Stimulated activated effector memory CD8-positive, alpha-beta T cell treated with anti-CD3 and anti-CD28 coated beads, Interleukin-12 subunit alpha, Interleukin-12 subunit beta, amount 100 ng/mL, for 72 hours (primary cell): ENCODE results near the gene BTF3.
A peak's percentile ranks its signal among the peaks of the same experiment; 100 is the strongest.

Experiments
- ATAC-seq: fragments of 150-1000 bp; cut with Tn5 transposase; 2 replicates; pipeline ENCODE4 v1.10.0; 2021
- DNase-seq, 2 donors: peaks; one replicate each; pipeline ENCODE4 v3.0.0; 2021 to 2022; ENCODE audit warnings: low spot score in 2 of 2
- H3K27ac Mint-ChIP-seq: one replicate; pipeline ENCODE4 v1.8.0; 2022; ENCODE audit warnings: mild to moderate bottlenecking, mixed read lengths
- H3K36me3 Mint-ChIP-seq: one replicate; pipeline ENCODE4 v1.8.0; 2022; ENCODE audit warnings: mild to moderate bottlenecking, mixed read lengths
- H3K4me1 Mint-ChIP-seq: one replicate; pipeline ENCODE4 v1.8.0; 2022; ENCODE audit warnings: mixed read lengths
- H3K4me3 Mint-ChIP-seq: one replicate; pipeline ENCODE4 v1.8.0; 2022; ENCODE audit warnings: mild to moderate bottlenecking, mixed read lengths
- H3K9me3 Mint-ChIP-seq: one replicate; pipeline ENCODE4 v1.8.0; 2022; ENCODE audit warnings: mixed read lengths

The BTF3 gene

GRCh38 chr5:73531356-73531755 is 33.1 kb downstream of the BTF3 start:
- no peak overlapping the region for H3K4me3 Mint-ChIP-seq
- DNase-seq (no peak), ATAC-seq (no peak)

DNA sequence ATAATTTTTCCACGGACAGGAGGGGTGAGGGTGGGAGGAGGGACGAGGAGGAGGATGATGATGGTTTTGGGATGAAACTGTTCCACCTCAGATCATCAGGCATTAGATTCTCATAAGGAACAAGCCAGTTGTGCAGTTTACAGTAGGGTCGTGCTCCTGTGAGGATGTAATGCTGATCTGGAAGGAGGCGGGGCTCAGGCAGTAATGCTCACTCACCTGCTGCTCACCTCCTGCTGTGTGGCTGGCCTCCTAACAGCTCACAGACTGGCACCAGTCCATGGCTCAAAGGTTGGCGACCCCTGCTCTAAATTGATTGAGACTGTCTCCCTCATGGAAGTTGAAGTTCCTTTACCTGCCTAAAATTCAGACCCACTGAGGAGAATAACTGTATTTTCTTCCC is 34.0 kb downstream of the BTF3 start:
- Mint-ChIP-seq H3K9me3 (no peaks in the 10 kb centered on the region), H3K36me3 (no peaks in the 10 kb centered on the region)

More at GRCh38 chr5:73531356-73531755, 33.1 kb downstream of the BTF3 start:
- H3K9me3 Mint-ChIP-seq, result no peaks in the 10 kb centered on the region
- no peaks in the 10 kb centered on the region for H3K4me1 Mint-ChIP-seq
- no peak overlapping the region for H3K27ac Mint-ChIP-seq
- no peaks in the 10 kb centered on the region for H3K36me3 Mint-ChIP-seq

GRCh38 chr5:73534011-73534644 is 35.9 kb downstream of the BTF3 start:
- Mint-ChIP-seq H3K4me3 (no peak overlapping the region), H3K36me3 (no peaks in the 10 kb centered on the region), H3K9me3 (no peaks in the 10 kb centered on the region), H3K27ac (no peak overlapping the region), H3K4me1 (no peaks in the 10 kb centered on the region)
- DNase-seq (peak in 1 of 2 donors; percentile 12), ATAC-seq (no peak)

More for the DNA sequence above, 34.0 kb downstream of the BTF3 start:
- H3K4me1 Mint-ChIP-seq, result no peaks in the 10 kb centered on the region
- no peak overlapping the region for H3K27ac Mint-ChIP-seq
- DNase-seq, result peak in 1 of 2 donors; percentile 23
- H3K4me3 Mint-ChIP-seq, result no peak overlapping the region
- no peak for ATAC-seq

DNA sequence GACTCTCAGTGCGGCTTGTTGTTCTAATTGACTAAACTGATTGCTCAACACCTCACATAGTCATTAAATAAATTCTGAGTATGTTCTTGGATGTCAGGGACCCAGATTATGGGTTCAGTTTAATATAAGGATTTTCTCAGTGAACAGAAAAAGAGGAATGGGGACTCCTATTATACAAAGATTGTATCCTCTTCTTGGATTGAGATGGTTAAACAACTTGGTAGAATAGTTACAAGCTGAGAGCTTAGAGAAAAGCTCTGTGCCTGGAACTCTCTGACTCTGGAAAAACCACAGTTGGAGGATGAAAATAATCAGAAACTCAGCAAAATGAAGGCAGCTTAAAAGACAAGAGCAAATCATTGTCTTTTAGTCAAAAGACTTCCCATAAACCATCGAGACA is 36.7 kb downstream of the BTF3 start:
- H3K4me1 Mint-ChIP-seq, result no peaks in the 10 kb centered on the region
- H3K27ac Mint-ChIP-seq, result no peak overlapping the region
- H3K36me3 Mint-ChIP-seq, result no peaks in the 10 kb centered on the region
- ATAC-seq (no peak), DNase-seq (no peak)
- no peak overlapping the region for H3K4me3 Mint-ChIP-seq
- no peaks in the 10 kb centered on the region for H3K9me3 Mint-ChIP-seq

DNA sequence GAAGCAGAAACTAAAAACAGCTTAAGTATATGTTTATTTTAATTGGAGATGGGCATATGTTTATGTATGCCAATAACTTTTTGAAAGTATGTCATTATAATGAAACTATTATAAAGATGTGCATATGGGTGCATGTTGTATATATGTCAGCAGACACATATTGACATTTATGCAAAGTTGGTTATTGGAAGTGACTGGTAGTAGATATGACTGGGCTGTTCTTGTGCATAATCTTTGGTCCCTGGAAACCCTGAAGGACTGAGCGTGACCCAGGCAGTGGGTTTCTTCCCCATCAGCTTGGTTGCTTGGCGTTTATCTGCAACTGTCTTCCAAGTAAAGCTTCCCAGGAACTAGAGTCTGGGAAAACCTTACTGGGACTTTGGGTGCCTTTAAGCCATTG is 41.5 kb downstream of the BTF3 start:
- Mint-ChIP-seq H3K4me3 (no peak overlapping the region), H3K4me1 (no peaks in the 10 kb centered on the region), H3K9me3 (no peaks in the 10 kb centered on the region), H3K27ac (peak overlapping the region; percentile 78), H3K36me3 (no peaks in the 10 kb centered on the region)
- DNase-seq, result no peak
- no peak for ATAC-seq

- no peak overlapping the region for H3K4me3 Mint-ChIP-seq
- no peaks in the 10 kb centered on the region for H3K36me3 Mint-ChIP-seq
- peak overlapping the region; percentile 78 for H3K27ac Mint-ChIP-seq
- H3K9me3 Mint-ChIP-seq, result no peaks in the 10 kb centered on the region
- DNase-seq (no peak), ATAC-seq (peak; percentile 55)
- H3K4me1 Mint-ChIP-seq, result no peaks in the 10 kb centered on the region
Measured at GRCh38 chr5:73540192-73540591, 42.0 kb downstream of the BTF3 start.

GRCh38 chr5:73542020-73542419 is 43.8 kb downstream of the BTF3 start:
- ATAC-seq (no peak), DNase-seq (no peak)
- H3K9me3 Mint-ChIP-seq, result no peaks in the 10 kb centered on the region
- no peak overlapping the region for H3K27ac Mint-ChIP-seq
- H3K36me3 Mint-ChIP-seq, result no peaks in the 10 kb centered on the region
- H3K4me1 Mint-ChIP-seq, result no peaks in the 10 kb centered on the region
- H3K4me3 Mint-ChIP-seq, result no peak overlapping the region

DNA sequence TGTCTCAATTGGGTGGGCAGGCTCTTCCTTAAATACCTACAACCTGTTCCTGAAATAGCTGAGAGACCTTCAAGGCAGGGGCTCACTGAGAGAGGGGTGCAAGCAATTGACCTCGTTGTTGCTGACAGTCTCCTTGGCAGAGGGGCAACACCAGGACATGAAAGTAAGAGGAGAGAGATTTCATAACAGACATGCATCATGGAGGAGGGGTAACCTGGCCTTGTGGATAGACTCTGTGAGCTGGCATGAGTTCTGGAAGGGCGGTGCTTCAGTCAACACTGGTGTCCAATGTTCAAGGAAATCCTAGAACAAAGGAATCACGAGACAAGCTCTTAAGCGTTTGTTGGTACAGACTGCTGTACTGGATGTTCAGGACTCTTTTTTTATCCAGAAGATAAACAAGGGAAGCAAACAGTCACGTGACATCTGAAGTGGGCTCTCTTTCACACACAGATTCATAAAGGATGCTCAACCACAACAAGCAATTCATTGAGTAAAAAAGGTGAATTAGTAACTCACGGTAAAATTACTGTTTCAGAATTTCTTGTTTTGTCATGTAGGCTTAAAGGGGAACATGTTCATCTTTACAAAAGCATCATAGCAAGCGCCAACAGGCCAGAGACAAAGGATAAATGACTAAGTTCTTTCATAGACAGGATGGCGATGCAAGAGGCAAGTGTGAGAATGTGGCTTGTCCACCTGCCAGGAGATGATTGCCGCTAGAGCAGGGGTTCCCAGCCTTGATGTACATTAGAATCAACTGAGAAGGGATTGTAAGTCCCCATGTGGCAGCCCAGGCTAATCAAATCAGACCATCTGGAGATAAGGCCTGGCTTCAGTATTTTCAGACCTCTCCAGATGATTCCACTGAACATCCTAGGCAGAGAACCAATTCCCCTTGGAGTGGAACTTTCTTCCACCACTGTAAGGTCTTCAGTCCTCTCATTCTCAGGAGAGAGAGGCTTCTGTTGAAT is 46.5 kb downstream of the BTF3 start:
- H3K4me3 Mint-ChIP-seq, result no peak overlapping the region
- DNase-seq, result no peak

GRCh38 chr5:73545403-73545779 is 47.1 kb downstream of the BTF3 start:
- Mint-ChIP-seq H3K27ac (no peak overlapping the region), H3K4me1 (no peaks in the 10 kb centered on the region), H3K36me3 (no peaks in the 10 kb centered on the region), H3K4me3 (no peak overlapping the region), H3K9me3 (no peaks in the 10 kb centered on the region)
- no peak for ATAC-seq
- no peak for DNase-seq

More for the DNA sequence above, 46.5 kb downstream of the BTF3 start:
- no peak for ATAC-seq
- no peak overlapping the region for H3K27ac Mint-ChIP-seq
- H3K9me3 Mint-ChIP-seq, result no peaks in the 10 kb centered on the region
- no peaks in the 10 kb centered on the region for H3K36me3 Mint-ChIP-seq
- no peaks in the 10 kb centered on the region for H3K4me1 Mint-ChIP-seq

DNA sequence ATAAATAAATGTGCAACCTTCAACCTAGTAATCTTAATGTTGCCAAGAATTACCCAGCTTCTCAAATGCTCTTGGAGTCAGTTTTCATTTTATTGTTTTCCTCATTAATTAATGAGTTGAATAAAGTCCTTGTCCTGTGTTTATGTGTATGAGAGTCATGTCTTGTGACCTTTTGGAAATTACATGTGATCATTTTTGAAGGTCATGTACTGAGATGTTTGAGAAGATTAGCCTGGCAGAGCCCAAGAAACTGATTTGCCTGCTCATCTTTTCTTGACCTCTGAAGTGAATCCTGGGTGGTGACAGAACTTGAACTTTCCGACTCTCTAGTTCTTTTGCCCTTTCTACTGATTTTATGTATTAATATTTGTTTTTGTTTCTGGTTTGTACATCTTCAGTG is 51.8 kb downstream of the BTF3 start:
- no peak overlapping the region for H3K4me3 Mint-ChIP-seq
- H3K36me3 Mint-ChIP-seq, result peaks cover 31% of the 10 kb centered on the region
- H3K27ac Mint-ChIP-seq, result no peak overlapping the region
- ATAC-seq (no peak), DNase-seq (no peak)
- no peaks in the 10 kb centered on the region for H3K9me3 Mint-ChIP-seq
- no peaks in the 10 kb centered on the region for H3K4me1 Mint-ChIP-seq

- peaks cover 54% of the 10 kb centered on the region for H3K36me3 Mint-ChIP-seq
- no peak overlapping the region for H3K27ac Mint-ChIP-seq
- H3K4me1 Mint-ChIP-seq, result no peaks in the 10 kb centered on the region
- H3K9me3 Mint-ChIP-seq, result no peaks in the 10 kb centered on the region
- DNase-seq, result no peak
- H3K4me3 Mint-ChIP-seq, result no peak overlapping the region
- no peak for ATAC-seq
Measured at GRCh38 chr5:73552642-73553041, 54.4 kb downstream of the BTF3 start.
